ENCODE measurements around the gene ATAD5.

DNA sequence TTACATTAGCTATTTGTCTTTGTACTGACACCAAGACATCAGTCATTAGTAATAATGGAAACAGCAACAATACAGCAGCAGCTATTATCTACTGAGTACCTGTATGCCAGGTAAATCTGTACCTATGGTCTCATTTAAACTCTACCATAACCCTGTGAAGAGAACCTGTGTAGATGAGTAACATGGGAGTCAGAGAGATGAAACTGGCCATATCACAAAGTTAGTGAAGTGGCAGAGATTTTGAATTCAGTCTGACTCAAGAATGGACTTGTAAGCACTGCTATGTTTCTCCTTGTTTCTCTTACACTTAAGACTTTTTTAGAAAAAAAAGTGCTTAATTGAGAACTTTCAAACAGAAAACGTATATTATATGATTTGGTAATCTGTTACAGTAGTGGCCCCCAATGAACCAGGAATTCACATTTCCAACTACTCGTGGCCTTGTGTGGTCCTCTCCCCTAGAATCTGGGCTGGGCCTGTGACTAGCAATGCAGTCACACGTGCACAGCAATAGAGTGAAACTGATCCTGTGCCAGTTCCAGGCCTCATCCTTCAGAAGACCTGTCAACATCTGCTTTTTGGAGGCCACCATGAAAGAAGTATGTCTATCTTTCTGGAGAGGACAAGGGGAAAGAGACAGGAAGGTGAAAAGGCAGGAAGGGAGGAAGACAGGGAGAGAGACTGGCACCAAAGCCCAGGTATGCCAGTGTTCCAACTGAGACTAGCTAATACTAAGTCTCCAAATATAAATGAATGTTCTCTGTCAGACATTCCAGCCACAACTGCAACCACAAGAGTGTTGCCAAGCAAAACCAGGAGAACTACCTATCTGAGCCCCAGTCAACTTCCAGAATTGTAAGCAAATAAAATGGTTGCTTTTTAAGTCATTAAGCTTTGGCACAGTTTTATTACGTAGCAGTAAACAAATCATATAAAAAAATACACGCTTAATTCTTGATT is 19.3 kb upstream of the ATAD5 start:
- TF ChIP-seq BHLHE40 (IDR thresholded peaks at IDR 0.05; ENCODE audit: borderline replicate concordance) (no peak), TARDBP (IDR thresholded peaks at IDR 0.05) (no peak), SP1 (IDR thresholded peaks at IDR 0.05) (no peak), SUZ12 (IDR thresholded peaks at IDR 0.05) (no peak), ZNF384 (IDR thresholded peaks at IDR 0.05) (no peak), ELF4 (IDR thresholded peaks at IDR 0.05) (no peak)
